BLaER1 treated with 17β-estradiol and CSF1 and Interleukin-3, amounts not matched to agents 10 nM and 100 nM (cell line): Measurements from ENCODE around the gene RNF224.

Experiments
- H3K27ac ChIP-seq, 11 experiments: shearing (Covaris generic); formaldehyde crosslinking; 2 replicates each; pipeline ENCODE4 v1.8.1; 2022
- H3K27me3 ChIP-seq, 11 experiments: shearing (Covaris generic); formaldehyde crosslinking; 2 replicates each; pipeline ENCODE4 v1.8.1; 2022
- H3K36me3 ChIP-seq, 11 experiments: shearing (Covaris generic); formaldehyde crosslinking; 2 replicates each; pipeline ENCODE4 v1.8.1; 2022
- H3K4me1 ChIP-seq, 10 experiments: shearing (Covaris generic); formaldehyde crosslinking; 2 replicates each; pipeline ENCODE4 v1.8.1; 2022
- H3K4me2 ChIP-seq, 11 experiments: shearing (Covaris generic); formaldehyde crosslinking; 2 replicates each; pipeline ENCODE4 v1.8.1; 2022
- H3K4me3 ChIP-seq, 10 experiments: shearing (Covaris generic); formaldehyde crosslinking; 2 replicates each; pipeline ENCODE4 v1.8.1; 2022
- H3K9ac ChIP-seq, 11 experiments: shearing (Covaris generic); formaldehyde crosslinking; 2 replicates each; pipeline ENCODE4 v1.8.1; 2022
- H3K9me3 ChIP-seq, 11 experiments: shearing (Covaris generic); formaldehyde crosslinking; replicated peaks in 1 of 11; 2 replicates each; pipeline ENCODE4 v1.8.1; 2022
- H4K20me1 ChIP-seq, 11 experiments: shearing (Covaris generic); formaldehyde crosslinking; 2 replicates each; pipeline ENCODE4 v1.8.1; 2022
- Cebpa-rat ChIP-seq, 11 experiments: shearing (Covaris generic); IDR thresholded peaks; 2 replicates each; pipeline ENCODE4 v1.8.1; 2022

The RNF224 gene

GRCh38 chr9:137251490-137252268, 24.4 kb downstream of the RNF224 start:
- H3K27me3 ChIP-seq, result no peaks in the 10 kb centered on the region
- peaks cover 24 to 62% (median 45%) of the 10 kb centered on the region in 10 experiments for H3K4me1 ChIP-seq
- peaks cover 2 to 8% (median 6%) of the 10 kb centered on the region in 11 experiments; a peak in 18 of 22 replicates for H3K36me3 ChIP-seq
- H3K4me2 ChIP-seq, result no peak overlapping the region
- H4K20me1 ChIP-seq, result peaks cover 4 to 19% (median 13%) of the 10 kb centered on the region in 11 experiments; a peak in 20 of 22 replicates
- no peak overlapping the region; a peak in 1 of 22 replicates for H3K9ac ChIP-seq
- TF ChIP-seq Cebpa-rat (IDR thresholded peaks at IDR 0.05), result no peak
- H3K4me3 ChIP-seq, result no peak overlapping the region
- H3K27ac ChIP-seq, result no peak overlapping the region
- H3K9me3 ChIP-seq, result no peaks in the 10 kb centered on the region

GRCh38 chr9:137252555-137253506, 25.5 kb downstream of the RNF224 start:
- Histone ChIP-seq H3K4me1 (peaks cover 33 to 62% (median 52%) of the 10 kb centered on the region in 10 experiments), H3K27ac (no peak overlapping the region), H4K20me1 (peaks cover 7 to 26% (median 19%) of the 10 kb centered on the region in 11 experiments; a peak in 20 of 22 replicates), H3K27me3 (no peaks in the 10 kb centered on the region), H3K4me3 (no peak overlapping the region), H3K4me2 (peak overlapping the region; percentile 95 to 100 (median 99); a peak in 21 of 22 replicates), H3K9ac (peak overlapping the region in 4 of 11 experiments; percentile 88 to 95 (median 94); a peak in 4 of 22 replicates), H3K9me3 (no peaks in the 10 kb centered on the region), H3K36me3 (peaks cover 10 to 18% (median 14%) of the 10 kb centered on the region in 11 experiments; a peak in 19 of 22 replicates)
- no peak for TF ChIP-seq Cebpa-rat (IDR thresholded peaks at IDR 0.05)

- Histone ChIP-seq H3K27ac (peak overlapping the region in 10 of 11 experiments; percentile 61 to 91 (median 84); a peak in 17 of 22 replicates), H3K4me3 (peak overlapping the region; percentile 86 to 100 (median 97))
Measured at GRCh38 chr9:137253717-137254623, 26.7 kb downstream of the RNF224 start.

GRCh38 chr9:137254624-137255447, 27.5 kb downstream of the RNF224 start, which contains the start of gene NELFB:
TSS of gene NELFB (plus strand) at chr9:137255327.
- H3K27me3 ChIP-seq, result no peaks in the 10 kb centered on the region
- H3K27ac ChIP-seq, result peak within 1 kb of the TSS; percentile 42 to 91 (median 85); a peak in 21 of 22 replicates
- peak within 1 kb of the TSS; percentile 86 to 100 (median 97) for H3K4me3 ChIP-seq
- H3K9ac ChIP-seq, result peak within 1 kb of the TSS; percentile 83 to 97 (median 90)
- H3K36me3 ChIP-seq, result peaks cover 22 to 38% (median 30%) of the 10 kb centered on the region in 11 experiments
- H3K9me3 ChIP-seq, result no peaks in the 10 kb centered on the region
- peak within 1 kb of the TSS; percentile 96 to 100 (median 99) for H3K4me2 ChIP-seq
- H4K20me1 ChIP-seq, result peaks cover 12 to 41% (median 20%) of the 10 kb centered on the region in 11 experiments; a peak in 20 of 22 replicates
- no peak for TF ChIP-seq Cebpa-rat (IDR thresholded peaks at IDR 0.05)
- peaks cover 43 to 74% (median 59%) of the 10 kb centered on the region in 10 experiments for H3K4me1 ChIP-seq

More at GRCh38 chr9:137253717-137254623, 26.7 kb downstream of the RNF224 start:
- Histone ChIP-seq H3K4me2 (peak overlapping the region; percentile 95 to 100 (median 99)), H3K27me3 (no peaks in the 10 kb centered on the region), H3K9me3 (no peaks in the 10 kb centered on the region), H3K4me1 (peaks cover 39 to 70% (median 57%) of the 10 kb centered on the region in 10 experiments), H3K9ac (peak overlapping the region; percentile 83 to 97 (median 90)), H3K36me3 (peaks cover 16 to 30% (median 25%) of the 10 kb centered on the region in 11 experiments), H4K20me1 (peaks cover 8 to 38% (median 19%) of the 10 kb centered on the region in 11 experiments; a peak in 20 of 22 replicates)
- no peak for TF ChIP-seq Cebpa-rat (IDR thresholded peaks at IDR 0.05)

GRCh38 chr9:137255448-137256114, 28.3 kb downstream of the RNF224 start:
- peaks cover 43 to 68% (median 56%) of the 10 kb centered on the region in 10 experiments for H3K4me1 ChIP-seq
- H4K20me1 ChIP-seq, result peaks cover 12 to 41% (median 20%) of the 10 kb centered on the region in 11 experiments; a peak in 20 of 22 replicates
- no peaks in the 10 kb centered on the region for H3K27me3 ChIP-seq
- H3K36me3 ChIP-seq, result peaks cover 22 to 40% (median 30%) of the 10 kb centered on the region in 11 experiments
- peak overlapping the region; percentile 94 to 100 (median 98) for H3K4me2 ChIP-seq
- H3K9ac ChIP-seq, result peak overlapping the region; percentile 83 to 97 (median 90)
- no peaks in the 10 kb centered on the region for H3K9me3 ChIP-seq
- H3K27ac ChIP-seq, result peak overlapping the region; percentile 42 to 91 (median 85); a peak in 21 of 22 replicates
- peak overlapping the region; percentile 86 to 100 (median 97) for H3K4me3 ChIP-seq
- no peak for TF ChIP-seq Cebpa-rat (IDR thresholded peaks at IDR 0.05)

- Histone ChIP-seq H3K27me3 (no peaks in the 10 kb centered on the region), H3K9ac (peak overlapping the region; percentile 83 to 97 (median 90)), H3K4me3 (peak overlapping the region; percentile 86 to 100 (median 97)), H3K36me3 (peaks cover 24 to 47% (median 38%) of the 10 kb centered on the region in 11 experiments), H3K4me2 (peak overlapping the region; percentile 94 to 100 (median 98)), H3K4me1 (peaks cover 43 to 64% (median 52%) of the 10 kb centered on the region in 10 experiments), H3K9me3 (no peaks in the 10 kb centered on the region), H4K20me1 (peaks cover 12 to 41% (median 20%) of the 10 kb centered on the region in 11 experiments; a peak in 20 of 22 replicates), H3K27ac (peak overlapping the region in 5 of 11 experiments; percentile 80 to 91 (median 89); a peak in 7 of 22 replicates)
- TF ChIP-seq Cebpa-rat (IDR thresholded peaks at IDR 0.05), result no peak
Measured at GRCh38 chr9:137256362-137256761, 29.1 kb downstream of the RNF224 start.
